Measurements from ENCODE around the gene KIF26B. TPM values are rescaled to one million over a fixed set of nuclear protein-coding genes. Genes with fewer than 3 reads are reported as not detected.

KIF26B gene
- total RNA-seq, 1 experiment from 2014 or later = 0.04 TPM

- DNase-seq (no peak), ATAC-seq (no peak)
- no peak overlapping the region for H3K27ac ChIP-seq (ENCODE audit: low read length)
- peaks cover 5% of the 10 kb centered on the region; the same call in 1 of the 2 replicates for H3K4me1 ChIP-seq (ENCODE audit: insufficient read depth, low read length)
- H4K20me1 ChIP-seq (ENCODE audit: low read length) = no peaks in the 10 kb centered on the region
- TF ChIP-seq EZH2phosphoT487 (IDR thresholded peaks at IDR 0.05; ENCODE audit: borderline replicate concordance, low read length) = no peak
- no peak for TF ChIP-seq CTCF (conservative IDR thresholded peaks at IDR 0.05; ENCODE audit: low read depth, low read length)
- TF ChIP-seq EZH2 (IDR thresholded peaks at IDR 0.05; ENCODE audit: low read length, unreplicated experiment) = no peak
- no peaks in the 10 kb centered on the region for H3K9me3 ChIP-seq (ENCODE audit: low read length)
- no peaks in the 10 kb centered on the region for H3F3A ChIP-seq (ENCODE audit: low read length, unreplicated experiment)
- intact Hi-C loops (cut with micrococcal nuclease) = no loop called here
- no peak overlapping the region for H3K4me2 ChIP-seq (ENCODE audit: low read length)
- H3K9ac ChIP-seq (ENCODE audit: low read length) = no peak overlapping the region
- H3K79me2 ChIP-seq (ENCODE audit: low read length) = no peaks in the 10 kb centered on the region
- ChIA-PET POLR2A (ENCODE audit: unreplicated experiment) (no interaction called here), CTCF (no interaction called here)
- BruUV-seq (replicated peaks) = no TSS peak
- no peaks in the 10 kb centered on the region for H3K9me2 ChIP-seq (replicated peaks; ENCODE audit: low read length)
- H3K27me3 ChIP-seq (ENCODE audit: low read length) = peaks cover 10% of the 10 kb centered on the region; the same call in 1 of the 2 replicates
- no peak overlapping the region for H3K4me3 ChIP-seq (ENCODE audit: low read length)
- no peak overlapping the region for H2AFZ ChIP-seq (ENCODE audit: low read length)
- H3K36me3 ChIP-seq (ENCODE audit: low read depth, low read length) = no peaks in the 10 kb centered on the region
These were observed 25.8 kb downstream of the KIF26B start for GRCh38 chr1:245180496-245181157.

- H3K4me2 ChIP-seq (ENCODE audit: low read length) = no peak overlapping the region
- no peaks in the 10 kb centered on the region for H3K36me3 ChIP-seq (ENCODE audit: low read depth, low read length)
- H2AFZ ChIP-seq (ENCODE audit: low read length) = no peak overlapping the region
- ChIA-PET CTCF (no interaction called here), POLR2A (ENCODE audit: unreplicated experiment) (no interaction called here)
- H3F3A ChIP-seq (ENCODE audit: low read length, unreplicated experiment) = no peaks in the 10 kb centered on the region
- no peak for TF ChIP-seq EZH2 (IDR thresholded peaks at IDR 0.05; ENCODE audit: low read length, unreplicated experiment)
- TF ChIP-seq CTCF (conservative IDR thresholded peaks at IDR 0.05; ENCODE audit: low read depth, low read length) = no peak
- no peak for TF ChIP-seq EZH2phosphoT487 (IDR thresholded peaks at IDR 0.05; ENCODE audit: borderline replicate concordance, low read length)
- no peak overlapping the region for H3K4me3 ChIP-seq (ENCODE audit: low read length)
- H3K9me2 ChIP-seq (replicated peaks; ENCODE audit: low read length) = no peaks in the 10 kb centered on the region
- DNase-seq (no peak), ATAC-seq (no peak)
- H3K9ac ChIP-seq (ENCODE audit: low read length) = no peak overlapping the region
- no peaks in the 10 kb centered on the region for H3K79me2 ChIP-seq (ENCODE audit: low read length)
- H3K27ac ChIP-seq (ENCODE audit: low read length) = no peak overlapping the region
- BruUV-seq (replicated peaks) = no TSS peak
- H4K20me1 ChIP-seq (ENCODE audit: low read length) = no peaks in the 10 kb centered on the region
- H3K9me3 ChIP-seq (ENCODE audit: low read length) = no peaks in the 10 kb centered on the region
- intact Hi-C loops (cut with micrococcal nuclease) = no loop called here
- peaks cover 10% of the 10 kb centered on the region; the same call in 1 of the 2 replicates for H3K27me3 ChIP-seq (ENCODE audit: low read length)
- peaks cover 5% of the 10 kb centered on the region; the same call in 1 of the 2 replicates for H3K4me1 ChIP-seq (ENCODE audit: insufficient read depth, low read length)
These were observed 26.4 kb downstream of the KIF26B start for GRCh38 chr1:245181158-245181517.

- no peak overlapping the region for H3K9ac ChIP-seq (ENCODE audit: low read length)
- DNase-seq (no peak), ATAC-seq (no peak)
- H3K9me2 ChIP-seq (replicated peaks; ENCODE audit: low read length) = no peaks in the 10 kb centered on the region
- BruUV-seq (replicated peaks) = no TSS peak
- TF ChIP-seq CTCF (conservative IDR thresholded peaks at IDR 0.05; ENCODE audit: low read depth, low read length) (no peak), EZH2 (IDR thresholded peaks at IDR 0.05; ENCODE audit: low read length, unreplicated experiment) (no peak), EZH2phosphoT487 (IDR thresholded peaks at IDR 0.05; ENCODE audit: borderline replicate concordance, low read length) (no peak)
- intact Hi-C loops (cut with micrococcal nuclease) = no loop called here
- no peak overlapping the region for H3K4me2 ChIP-seq (ENCODE audit: low read length)
- no peaks in the 10 kb centered on the region for H4K20me1 ChIP-seq (ENCODE audit: low read length)
- H3K9me3 ChIP-seq (ENCODE audit: low read length) = no peaks in the 10 kb centered on the region
- POLR2A ChIA-PET (ENCODE audit: unreplicated experiment) = no interaction called here
- H3F3A ChIP-seq (ENCODE audit: low read length, unreplicated experiment) = no peaks in the 10 kb centered on the region
- H3K27ac ChIP-seq (ENCODE audit: low read length) = no peak overlapping the region
- CTCF ChIA-PET = no interaction called here
- H2AFZ ChIP-seq (ENCODE audit: low read length) = no peak overlapping the region
- no peaks in the 10 kb centered on the region for H3K79me2 ChIP-seq (ENCODE audit: low read length)
- peaks cover 10% of the 10 kb centered on the region; the same call in 1 of the 2 replicates for H3K27me3 ChIP-seq (ENCODE audit: low read length)
- peaks cover 5% of the 10 kb centered on the region; the same call in 1 of the 2 replicates for H3K4me1 ChIP-seq (ENCODE audit: insufficient read depth, low read length)
- H3K36me3 ChIP-seq (ENCODE audit: low read depth, low read length) = no peaks in the 10 kb centered on the region
- no peak overlapping the region for H3K4me3 ChIP-seq (ENCODE audit: low read length)
These were observed 27.2 kb downstream of the KIF26B start for GRCh38 chr1:245182028-245182427.
